Caco-2 (cell line): ENCODE measurements around the gene GALNT11. TPM values are rescaled to one million over a fixed set of nuclear protein-coding genes. Genes with fewer than 3 reads are reported as not detected.

ENCODE experiments used
- BruUV-seq: library from RNA; stranded (reverse); fragments of 400-500 nt; replicated peaks from 2 replicates; lab custom pipeline; 2021; lab: Mats Ljungman, UMichigan
- CTCF ChIA-PET: fragments of 300-600 bp; sonication (Branson Sonifier 250); formaldehyde crosslinking; loops from one replicate; lab custom pipeline; 2022; ENCODE audit warnings: antibody characterized with exemption; lab: Charles Lee
- POLR2A ChIA-PET: fragments of 300-600 bp; sonication (Branson Sonifier 250); formaldehyde crosslinking; loops from one replicate; lab custom pipeline; 2022; ENCODE audit warnings: antibody characterized with exemption; lab: Charles Lee
- DNase-seq, 2 experiments: peaks; one replicate each; pipeline versions ENCODE4 v3.0.0 to v3.0.0-alpha.2; 2020 to 2022
- H3K27me3 ChIP-seq: replicated peaks from 2 replicates; pipeline ENCODE4 v1.6.0; 2011; ENCODE audit warnings: low read length; ENCODE audit not compliant: control insufficient read depth, insufficient read depth
- H3K36me3 ChIP-seq: 2 replicates; pipeline ENCODE4 v1.5.1; 2011; ENCODE audit warnings: low read length; ENCODE audit not compliant: control insufficient read depth, insufficient read depth
- H3K4me1 ChIP-seq: fragments of 250-450 bp; sonication (Bioruptor Pico); 2 replicates; pipeline ENCODE4 v1.5.1; 2020; ENCODE audit warnings: mild to moderate bottlenecking
- H3K4me3 ChIP-seq: 2 replicates; pipeline ENCODE4 v1.5.1; 2011; ENCODE audit warnings: low read depth, mild to moderate bottlenecking, control low read depth, low read length
- H3K9me3 ChIP-seq: fragments of 250-450 bp; sonication (Bioruptor Pico); 2 replicates; pipeline ENCODE4 v1.5.1; 2020; ENCODE audit warnings: mild to moderate bottlenecking, moderate library complexity
- H3K27ac Mint-ChIP-seq: one replicate; pipeline ENCODE4 v1.8.0; 2022; ENCODE audit warnings: mixed read lengths; ENCODE audit not compliant: unreplicated experiment
- H3K27me3 Mint-ChIP-seq: one replicate; pipeline ENCODE4 v1.8.0; 2022; ENCODE audit warnings: mixed read lengths; ENCODE audit not compliant: insufficient read depth, unreplicated experiment
- H3K36me3 Mint-ChIP-seq: one replicate; pipeline ENCODE4 v1.8.0; 2022; ENCODE audit warnings: mild to moderate bottlenecking, mixed read lengths; ENCODE audit not compliant: insufficient read depth, unreplicated experiment
- H3K4me1 Mint-ChIP-seq: one replicate; pipeline ENCODE4 v1.8.0; 2022; ENCODE audit warnings: low read depth, mixed read lengths; ENCODE audit not compliant: unreplicated experiment
- H3K4me3 Mint-ChIP-seq: one replicate; pipeline ENCODE4 v1.8.0; 2022; ENCODE audit warnings: mild to moderate bottlenecking, moderate library complexity, mixed read lengths; ENCODE audit not compliant: unreplicated experiment
- H3K9me3 Mint-ChIP-seq: one replicate; pipeline ENCODE4 v1.8.0; 2022; ENCODE audit warnings: mixed read lengths; ENCODE audit not compliant: unreplicated experiment
- intact Hi-C: fragments of 100-400 bp; cut with micrococcal nuclease; formaldehyde crosslinking; loops from one replicate; pipeline ENCODE4 v1.10.0; 2022; ENCODE audit not compliant: unreplicated experiment
- total RNA-seq: library from RNA; stranded (reverse); gene quantifications from 2 replicates; pipeline ENCODE4 v1.2.3, GENCODE V29; 2022
- TF ChIP-seq, protein P1 (sequence below), 2 experiments: fragments of 200-600 bp in 1 of 2; IDR thresholded peaks; 1 replicate in 1 of 2; 2 replicates in 1 of 2; pipeline versions ENCODE4 v1.5.1 to v1.8.0; 2011 to 2022; ENCODE audit warnings: antibody characterized with exemption in 1 of 2, control low read depth in 1 of 2, inconsistent platforms in 1 of 2, low read depth in 1 of 2, low read length in 1 of 2, mild to moderate bottlenecking in 1 of 2, moderate library complexity in 1 of 2; ENCODE audit not compliant: insufficient read depth in 1 of 2, severe bottlenecking in 1 of 2, unreplicated experiment in 1 of 2

The GALNT11 gene
- total RNA-seq, 1 experiment from 2014 or later, result 34.9 TPM

DNA sequence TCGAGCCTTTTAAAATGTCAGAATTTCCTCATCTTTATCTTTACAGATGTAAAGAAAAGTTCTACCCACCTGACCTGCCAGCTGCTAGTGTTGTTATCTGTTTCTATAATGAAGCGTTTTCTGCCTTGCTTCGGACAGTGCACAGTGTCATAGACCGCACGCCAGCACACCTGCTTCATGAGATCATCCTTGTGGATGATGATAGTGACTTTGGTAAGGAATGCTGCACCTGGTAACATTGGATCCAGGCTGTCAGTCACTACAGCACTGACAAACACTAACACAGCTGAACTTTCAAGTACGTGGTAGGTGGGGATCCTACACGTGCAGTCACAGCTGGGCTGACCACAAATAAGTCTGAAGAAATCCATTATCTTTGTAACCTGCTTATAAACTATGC, 77.6 kb downstream of the GALNT11 start:
- peaks cover 22% of the 10 kb centered on the region for H3K36me3 Mint-ChIP-seq
- peaks cover 18% of the 10 kb centered on the region for H3K4me1 ChIP-seq
- H3K27me3 Mint-ChIP-seq, result no peaks in the 10 kb centered on the region
- H3K27ac Mint-ChIP-seq, result peak overlapping the region; percentile 76
- BruUV-seq, result no TSS peak
- no peaks in the 10 kb centered on the region for H3K9me3 Mint-ChIP-seq
- POLR2A ChIA-PET, result no interaction called here
- H3K27me3 ChIP-seq, result no peaks in the 10 kb centered on the region
- H3K4me1 Mint-ChIP-seq, result peaks cover 22% of the 10 kb centered on the region
- CTCF ChIA-PET, result no interaction called here
- H3K9me3 ChIP-seq, result no peaks in the 10 kb centered on the region
- H3K4me3 ChIP-seq, result no peak overlapping the region
- TF ChIP-seq, protein P1, sequence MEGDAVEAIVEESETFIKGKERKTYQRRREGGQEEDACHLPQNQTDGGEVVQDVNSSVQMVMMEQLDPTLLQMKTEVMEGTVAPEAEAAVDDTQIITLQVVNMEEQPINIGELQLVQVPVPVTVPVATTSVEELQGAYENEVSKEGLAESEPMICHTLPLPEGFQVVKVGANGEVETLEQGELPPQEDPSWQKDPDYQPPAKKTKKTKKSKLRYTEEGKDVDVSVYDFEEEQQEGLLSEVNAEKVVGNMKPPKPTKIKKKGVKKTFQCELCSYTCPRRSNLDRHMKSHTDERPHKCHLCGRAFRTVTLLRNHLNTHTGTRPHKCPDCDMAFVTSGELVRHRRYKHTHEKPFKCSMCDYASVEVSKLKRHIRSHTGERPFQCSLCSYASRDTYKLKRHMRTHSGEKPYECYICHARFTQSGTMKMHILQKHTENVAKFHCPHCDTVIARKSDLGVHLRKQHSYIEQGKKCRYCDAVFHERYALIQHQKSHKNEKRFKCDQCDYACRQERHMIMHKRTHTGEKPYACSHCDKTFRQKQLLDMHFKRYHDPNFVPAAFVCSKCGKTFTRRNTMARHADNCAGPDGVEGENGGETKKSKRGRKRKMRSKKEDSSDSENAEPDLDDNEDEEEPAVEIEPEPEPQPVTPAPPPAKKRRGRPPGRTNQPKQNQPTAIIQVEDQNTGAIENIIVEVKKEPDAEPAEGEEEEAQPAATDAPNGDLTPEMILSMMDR (IDR thresholded peaks at IDR 0.05; ENCODE audit: insufficient read depth in 1 of 2, low read depth in 1 of 2, low read length in 1 of 2, severe bottlenecking in 1 of 2, unreplicated experiment in 1 of 2), result no peak
- H3K4me3 Mint-ChIP-seq, result no peak overlapping the region
- intact Hi-C loops, result no loop called here
- no peaks in the 10 kb centered on the region for H3K36me3 ChIP-seq
- no peak for DNase-seq

GRCh38 chr7:152103691-152104090, 78.2 kb downstream of the GALNT11 start:
- BruUV-seq, result no TSS peak
- H3K4me3 Mint-ChIP-seq, result no peak overlapping the region
- no peaks in the 10 kb centered on the region for H3K36me3 ChIP-seq
- CTCF ChIA-PET, result no interaction called here
- peaks cover 18% of the 10 kb centered on the region for H3K4me1 ChIP-seq
- H3K9me3 Mint-ChIP-seq, result no peaks in the 10 kb centered on the region
- H3K4me3 ChIP-seq, result no peak overlapping the region
- peaks cover 22% of the 10 kb centered on the region for H3K36me3 Mint-ChIP-seq
- peaks cover 22% of the 10 kb centered on the region for H3K4me1 Mint-ChIP-seq
- H3K27me3 ChIP-seq, result no peaks in the 10 kb centered on the region
- POLR2A ChIA-PET, result no interaction called here
- TF ChIP-seq, protein P1 (IDR thresholded peaks at IDR 0.05; ENCODE audit: insufficient read depth in 1 of 2, low read depth in 1 of 2, low read length in 1 of 2, severe bottlenecking in 1 of 2, unreplicated experiment in 1 of 2), result no peak
- H3K27ac Mint-ChIP-seq, result peak overlapping the region; percentile 76
- intact Hi-C loops, result no loop called here
- H3K9me3 ChIP-seq, result no peaks in the 10 kb centered on the region
- no peaks in the 10 kb centered on the region for H3K27me3 Mint-ChIP-seq
- no peak for DNase-seq

- H3K4me1 ChIP-seq, result peaks cover 12% of the 10 kb centered on the region
- no peak for DNase-seq
- peaks cover 30% of the 10 kb centered on the region for H3K4me1 Mint-ChIP-seq
- no peaks in the 10 kb centered on the region for H3K9me3 Mint-ChIP-seq
- H3K4me3 Mint-ChIP-seq, result no peak overlapping the region
- H3K36me3 Mint-ChIP-seq, result peaks cover 36% of the 10 kb centered on the region
- no peak overlapping the region for H3K4me3 ChIP-seq
- ChIA-PET POLR2A (no interaction called here), CTCF (no interaction called here)
- no peaks in the 10 kb centered on the region for H3K27me3 Mint-ChIP-seq
- H3K36me3 ChIP-seq, result no peaks in the 10 kb centered on the region
- intact Hi-C loops, result no loop called here
- TF ChIP-seq, protein P1 (IDR thresholded peaks at IDR 0.05; ENCODE audit: insufficient read depth in 1 of 2, low read depth in 1 of 2, low read length in 1 of 2, severe bottlenecking in 1 of 2, unreplicated experiment in 1 of 2), result no peak
- no peaks in the 10 kb centered on the region for H3K27me3 ChIP-seq
- no TSS peak for BruUV-seq
- no peak overlapping the region for H3K27ac Mint-ChIP-seq
- H3K9me3 ChIP-seq, result no peaks in the 10 kb centered on the region
These were observed 79.7 kb downstream of the GALNT11 start for GRCh38 chr7:152105205-152105604.
